SK-N-SH treated with all-trans-retinoic acid at 6 μM for 48 hours (cell line): Measurements from ENCODE around the gene CDCA8.

Source experiments
- ATAC-seq: fragments of 200-7000 bp; cut with Tn5 transposase; 3 replicates; pipeline ENCODE4 v1.9.1; 2020; ENCODE audit warnings: mild to moderate bottlenecking, moderate library complexity
- ARNTL ChIP-seq: fragments of 450-650 bp; formaldehyde crosslinking; IDR thresholded peaks from 2 replicates; pipeline ENCODE4 v1.5.0; 2020; ENCODE audit warnings: low read depth, mild to moderate bottlenecking, moderate library complexity, borderline replicate concordance
- BACH2 ChIP-seq: fragments of 250-450 bp; sonication (Bioruptor Pico); IDR thresholded peaks from 2 replicates; pipeline ENCODE4 v1.9.0; 2021; ENCODE audit warnings: mild to moderate bottlenecking, borderline replicate concordance
- CSDC2 ChIP-seq: fragments of 250-450 bp; sonication (Bioruptor Pico); IDR thresholded peaks from 2 replicates; pipeline ENCODE4 v1.5.0; 2020; ENCODE audit warnings: mild to moderate bottlenecking, moderate library complexity
- ESRRG ChIP-seq: fragments of 250-450 bp; sonication (Bioruptor Pico); IDR thresholded peaks from 2 replicates; pipeline ENCODE4 v1.6.1; 2021; ENCODE audit warnings: mild to moderate bottlenecking
- GLIS3 ChIP-seq: fragments of 250-450 bp; sonication (Bioruptor Pico); IDR thresholded peaks from 2 replicates; pipeline ENCODE4 v1.5.0; 2020; ENCODE audit warnings: mild to moderate bottlenecking, moderate library complexity
- OSR1 ChIP-seq: fragments of 250-450 bp; sonication (Bioruptor Pico); IDR thresholded peaks from 2 replicates; pipeline ENCODE4 v1.8.0; 2022; ENCODE audit warnings: moderate library complexity, mild to moderate bottlenecking, inconsistent platforms
- PPARA ChIP-seq: fragments of 250-450 bp; sonication (Bioruptor Pico); IDR thresholded peaks from 2 replicates; pipeline ENCODE4 v1.5.0; 2020; ENCODE audit warnings: mild to moderate bottlenecking, borderline replicate concordance
- SNAI2 ChIP-seq: fragments of 250-450 bp; sonication (Bioruptor Pico); IDR thresholded peaks from 2 replicates; pipeline ENCODE4 v1.5.0; 2020; ENCODE audit warnings: mild to moderate bottlenecking, moderate library complexity
- TCF4 ChIP-seq: fragments of 250-450 bp; sonication (Bioruptor Pico); IDR thresholded peaks from 2 replicates; pipeline ENCODE4 v1.8.0; 2021; ENCODE audit warnings: mild to moderate bottlenecking, moderate library complexity, borderline replicate concordance
- TOX ChIP-seq: fragments of 250-450 bp; sonication (Bioruptor Pico); IDR thresholded peaks from 2 replicates; pipeline ENCODE4 v1.8.0; 2021; ENCODE audit warnings: mild to moderate bottlenecking, moderate library complexity, borderline replicate concordance
- ZC3H10 ChIP-seq: fragments of 250-450 bp; sonication (Bioruptor Pico); IDR thresholded peaks from 2 replicates; pipeline ENCODE4 v1.5.1; 2021; ENCODE audit warnings: mild to moderate bottlenecking, moderate library complexity
- ZFP3 ChIP-seq: fragments of 250-450 bp; sonication (Bioruptor Pico); IDR thresholded peaks from 2 replicates; pipeline ENCODE4 v1.5.0; 2020; ENCODE audit warnings: mild to moderate bottlenecking, moderate library complexity
- ZFP30 ChIP-seq: fragments of 450-650 bp; formaldehyde crosslinking; IDR thresholded peaks from 2 replicates; pipeline ENCODE4 v1.5.0; 2022; ENCODE audit warnings: mild to moderate bottlenecking, moderate library complexity
- ZNF565 ChIP-seq: fragments of 450-650 bp; formaldehyde crosslinking; conservative IDR thresholded peaks from 2 replicates; pipeline ENCODE4 v1.5.0; 2020; ENCODE audit warnings: low read depth, mild to moderate bottlenecking, moderate library complexity
- ZNF70 ChIP-seq: fragments of 450-650 bp; formaldehyde crosslinking; IDR thresholded peaks from 2 replicates; pipeline ENCODE4 v1.5.0; 2020; ENCODE audit warnings: mild to moderate bottlenecking, moderate library complexity
- ZNF8 ChIP-seq: fragments of 450-650 bp; formaldehyde crosslinking; IDR thresholded peaks from 2 replicates; pipeline ENCODE4 v1.5.0; 2020; ENCODE audit warnings: mild to moderate bottlenecking, moderate library complexity
- TF ChIP-seq, protein P1 (sequence below): fragments of 250-450 bp; sonication (Bioruptor Pico); IDR thresholded peaks from 2 replicates; pipeline ENCODE4 v1.8.0; 2020; ENCODE audit warnings: mild to moderate bottlenecking, moderate library complexity, borderline replicate concordance
- TF ChIP-seq, protein P2 (sequence below): fragments of 250-450 bp; sonication (Bioruptor Pico); IDR thresholded peaks from 2 replicates; pipeline ENCODE4 v1.5.1; 2021; ENCODE audit warnings: mild to moderate bottlenecking, moderate library complexity
- TF ChIP-seq, protein P3 (sequence below): fragments of 250-450 bp; sonication (Bioruptor Pico); IDR thresholded peaks from 2 replicates; pipeline ENCODE4 v1.5.0; 2020; ENCODE audit warnings: mild to moderate bottlenecking, moderate library complexity
- TF ChIP-seq, protein P4 (sequence below): fragments of 250-450 bp; sonication (Bioruptor Pico); IDR thresholded peaks from 2 replicates; pipeline ENCODE4 v1.8.0; 2021; ENCODE audit warnings: low read depth, mild to moderate bottlenecking, moderate library complexity, borderline replicate concordance

Gene CDCA8

DNA sequence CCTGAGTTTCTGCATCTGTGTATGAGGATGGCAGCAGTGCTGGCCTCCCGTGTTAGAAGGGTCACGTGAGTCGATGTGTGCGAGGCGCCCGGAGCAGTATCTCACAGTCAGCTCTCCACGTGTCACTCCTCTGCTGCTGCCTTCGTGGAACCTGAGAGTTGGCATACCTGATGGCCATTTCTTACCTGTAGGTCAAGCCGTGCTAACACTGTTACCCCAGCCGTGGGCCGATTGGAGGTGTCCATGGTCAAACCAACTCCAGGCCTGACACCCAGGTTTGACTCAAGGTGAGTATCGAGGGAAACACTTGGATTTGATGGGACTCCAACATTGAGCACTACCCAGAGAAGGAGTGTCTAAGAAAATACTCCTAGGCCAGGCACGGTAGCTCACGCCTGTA, 10.7 kb downstream of the CDCA8 start:
- no peak for ATAC-seq
- TF ChIP-seq, protein P1, sequence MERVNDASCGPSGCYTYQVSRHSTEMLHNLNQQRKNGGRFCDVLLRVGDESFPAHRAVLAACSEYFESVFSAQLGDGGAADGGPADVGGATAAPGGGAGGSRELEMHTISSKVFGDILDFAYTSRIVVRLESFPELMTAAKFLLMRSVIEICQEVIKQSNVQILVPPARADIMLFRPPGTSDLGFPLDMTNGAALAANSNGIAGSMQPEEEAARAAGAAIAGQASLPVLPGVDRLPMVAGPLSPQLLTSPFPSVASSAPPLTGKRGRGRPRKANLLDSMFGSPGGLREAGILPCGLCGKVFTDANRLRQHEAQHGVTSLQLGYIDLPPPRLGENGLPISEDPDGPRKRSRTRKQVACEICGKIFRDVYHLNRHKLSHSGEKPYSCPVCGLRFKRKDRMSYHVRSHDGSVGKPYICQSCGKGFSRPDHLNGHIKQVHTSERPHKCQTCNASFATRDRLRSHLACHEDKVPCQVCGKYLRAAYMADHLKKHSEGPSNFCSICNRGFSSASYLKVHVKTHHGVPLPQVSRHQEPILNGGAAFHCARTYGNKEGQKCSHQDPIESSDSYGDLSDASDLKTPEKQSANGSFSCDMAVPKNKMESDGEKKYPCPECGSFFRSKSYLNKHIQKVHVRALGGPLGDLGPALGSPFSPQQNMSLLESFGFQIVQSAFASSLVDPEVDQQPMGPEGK (CRISPR knock-in tag) = no peak
- TF ChIP-seq, all 23 proteins: peak for 0

DNA sequence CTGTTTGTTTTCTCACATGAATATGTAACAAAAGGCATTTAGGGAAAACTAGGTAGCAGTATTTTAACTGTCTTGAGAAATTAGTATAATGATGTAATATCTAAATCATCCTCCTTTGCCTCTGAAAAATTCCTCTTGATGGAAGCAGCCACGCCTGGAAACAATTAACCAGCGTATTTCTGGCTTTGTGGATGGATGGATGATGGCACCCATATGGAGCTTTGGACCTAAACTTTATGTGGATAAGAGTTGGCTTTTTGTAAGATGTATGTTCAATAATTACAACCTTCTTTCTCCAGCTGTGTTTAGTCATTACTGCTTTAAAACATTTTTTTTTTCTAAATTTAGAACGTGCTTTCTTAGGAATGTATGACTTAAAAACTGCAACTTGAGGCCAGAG, 12.7 kb downstream of the CDCA8 start:
- peak; percentile 52 for ATAC-seq
- TF ChIP-seq ZFP3 (CRISPR knock-in tag) = no peak
- TF ChIP-seq ARNTL (CRISPR knock-in tag) = no peak
- no peak for TF ChIP-seq TCF4 (CRISPR knock-in tag)
- no peak for TF ChIP-seq OSR1 (CRISPR knock-in tag)
- TF ChIP-seq ZNF565 = no peak
- no peak for TF ChIP-seq ZNF70 (CRISPR knock-in tag)
- TF ChIP-seq, protein P2, sequence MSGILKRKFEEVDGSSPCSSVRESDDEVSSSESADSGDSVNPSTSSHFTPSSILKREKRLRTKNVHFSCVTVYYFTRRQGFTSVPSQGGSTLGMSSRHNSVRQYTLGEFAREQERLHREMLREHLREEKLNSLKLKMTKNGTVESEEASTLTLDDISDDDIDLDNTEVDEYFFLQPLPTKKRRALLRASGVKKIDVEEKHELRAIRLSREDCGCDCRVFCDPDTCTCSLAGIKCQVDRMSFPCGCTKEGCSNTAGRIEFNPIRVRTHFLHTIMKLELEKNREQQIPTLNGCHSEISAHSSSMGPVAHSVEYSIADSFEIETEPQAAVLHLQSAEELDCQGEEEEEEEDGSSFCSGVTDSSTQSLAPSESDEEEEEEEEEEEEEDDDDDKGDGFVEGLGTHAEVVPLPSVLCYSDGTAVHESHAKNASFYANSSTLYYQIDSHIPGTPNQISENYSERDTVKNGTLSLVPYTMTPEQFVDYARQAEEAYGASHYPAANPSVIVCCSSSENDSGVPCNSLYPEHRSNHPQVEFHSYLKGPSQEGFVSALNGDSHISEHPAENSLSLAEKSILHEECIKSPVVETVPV (CRISPR knock-in tag) = no peak
- TF ChIP-seq BACH2 (CRISPR knock-in tag) = no peak

DNA sequence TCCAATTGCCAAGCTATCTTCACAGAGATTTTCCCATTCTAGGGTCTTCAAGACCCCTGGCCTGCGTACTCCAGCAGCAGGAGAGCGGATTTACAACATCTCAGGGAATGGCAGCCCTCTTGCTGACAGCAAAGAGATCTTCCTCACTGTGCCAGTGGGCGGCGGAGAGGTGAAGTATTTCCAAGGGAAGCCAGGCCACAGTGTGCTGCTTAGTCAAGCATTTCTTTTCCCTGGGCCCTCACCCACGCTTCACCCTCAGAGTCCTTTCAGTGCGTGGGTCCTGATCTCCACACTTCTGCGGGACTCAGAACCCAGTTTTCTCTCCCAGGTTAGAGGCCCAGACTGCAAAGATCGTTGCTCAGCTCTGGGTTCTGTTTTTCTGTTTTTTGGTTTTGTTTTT, 13.1 kb downstream of the CDCA8 start:
- peak; percentile 15; the same call in 2 of the 3 replicates for ATAC-seq
- TF ChIP-seq, protein P3, sequence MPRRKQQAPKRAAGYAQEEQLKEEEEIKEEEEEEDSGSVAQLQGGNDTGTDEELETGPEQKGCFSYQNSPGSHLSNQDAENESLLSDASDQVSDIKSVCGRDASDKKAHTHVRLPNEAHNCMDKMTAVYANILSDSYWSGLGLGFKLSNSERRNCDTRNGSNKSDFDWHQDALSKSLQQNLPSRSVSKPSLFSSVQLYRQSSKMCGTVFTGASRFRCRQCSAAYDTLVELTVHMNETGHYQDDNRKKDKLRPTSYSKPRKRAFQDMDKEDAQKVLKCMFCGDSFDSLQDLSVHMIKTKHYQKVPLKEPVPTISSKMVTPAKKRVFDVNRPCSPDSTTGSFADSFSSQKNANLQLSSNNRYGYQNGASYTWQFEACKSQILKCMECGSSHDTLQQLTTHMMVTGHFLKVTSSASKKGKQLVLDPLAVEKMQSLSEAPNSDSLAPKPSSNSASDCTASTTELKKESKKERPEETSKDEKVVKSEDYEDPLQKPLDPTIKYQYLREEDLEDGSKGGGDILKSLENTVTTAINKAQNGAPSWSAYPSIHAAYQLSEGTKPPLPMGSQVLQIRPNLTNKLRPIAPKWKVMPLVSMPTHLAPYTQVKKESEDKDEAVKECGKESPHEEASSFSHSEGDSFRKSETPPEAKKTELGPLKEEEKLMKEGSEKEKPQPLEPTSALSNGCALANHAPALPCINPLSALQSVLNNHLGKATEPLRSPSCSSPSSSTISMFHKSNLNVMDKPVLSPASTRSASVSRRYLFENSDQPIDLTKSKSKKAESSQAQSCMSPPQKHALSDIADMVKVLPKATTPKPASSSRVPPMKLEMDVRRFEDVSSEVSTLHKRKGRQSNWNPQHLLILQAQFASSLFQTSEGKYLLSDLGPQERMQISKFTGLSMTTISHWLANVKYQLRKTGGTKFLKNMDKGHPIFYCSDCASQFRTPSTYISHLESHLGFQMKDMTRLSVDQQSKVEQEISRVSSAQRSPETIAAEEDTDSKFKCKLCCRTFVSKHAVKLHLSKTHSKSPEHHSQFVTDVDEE (CRISPR knock-in tag) = no peak
- TF ChIP-seq ZC3H10 (CRISPR knock-in tag) (no peak), ZNF70 (CRISPR knock-in tag) (no peak), PPARA (CRISPR knock-in tag) (no peak), TCF4 (CRISPR knock-in tag) (no peak), ZFP30 (no peak), SNAI2 (CRISPR knock-in tag) (no peak), CSDC2 (CRISPR knock-in tag) (no peak), GLIS3 (no peak), ARNTL (CRISPR knock-in tag) (no peak), ESRRG (no peak), ZNF8 (CRISPR knock-in tag) (no peak), TOX (CRISPR knock-in tag) (no peak), OSR1 (CRISPR knock-in tag) (no peak)
- TF ChIP-seq, protein P1 (CRISPR knock-in tag) = no peak
- TF ChIP-seq, protein P4, sequence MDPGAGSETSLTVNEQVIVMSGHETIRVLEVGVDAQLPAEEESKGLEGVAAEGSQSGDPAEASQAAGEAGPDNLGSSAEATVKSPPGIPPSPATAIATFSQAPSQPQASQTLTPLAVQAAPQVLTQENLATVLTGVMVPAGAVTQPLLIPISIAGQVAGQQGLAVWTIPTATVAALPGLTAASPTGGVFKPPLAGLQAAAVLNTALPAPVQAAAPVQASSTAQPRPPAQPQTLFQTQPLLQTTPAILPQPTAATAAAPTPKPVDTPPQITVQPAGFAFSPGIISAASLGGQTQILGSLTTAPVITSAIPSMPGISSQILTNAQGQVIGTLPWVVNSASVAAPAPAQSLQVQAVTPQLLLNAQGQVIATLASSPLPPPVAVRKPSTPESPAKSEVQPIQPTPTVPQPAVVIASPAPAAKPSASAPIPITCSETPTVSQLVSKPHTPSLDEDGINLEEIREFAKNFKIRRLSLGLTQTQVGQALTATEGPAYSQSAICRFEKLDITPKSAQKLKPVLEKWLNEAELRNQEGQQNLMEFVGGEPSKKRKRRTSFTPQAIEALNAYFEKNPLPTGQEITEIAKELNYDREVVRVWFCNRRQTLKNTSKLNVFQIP (CRISPR knock-in tag) = no peak
